NCI-H774 (cell line): Measurements from ENCODE around the gene SUN2.

ENCODE experiments used
- DNase-seq: peaks from one replicate; lab custom pipeline; 2025; lab: John Stamatoyannopoulos, UW

SUN2 gene

GRCh38 chr22:38776086-38776485 is 20.3 kb upstream of the SUN2 start:
- no peak for DNase-seq

GRCh38 chr22:38775656-38776055 is 19.9 kb upstream of the SUN2 start:
- no peak for DNase-seq

GRCh38 chr22:38774496-38775166 is 18.8 kb upstream of the SUN2 start:
- DNase-seq, result no peak

- DNase-seq, result no peak
These were observed 17.7 kb upstream of the SUN2 start for GRCh38 chr22:38773363-38773946.

GRCh38 chr22:38772623-38772873 is 16.8 kb upstream of the SUN2 start:
- DNase-seq, result no peak

GRCh38 chr22:38770257-38770949 is 14.6 kb upstream of the SUN2 start:
- no peak for DNase-seq

GRCh38 chr22:38768036-38768435 is 12.2 kb upstream of the SUN2 start:
- DNase-seq, result no peak

- no peak for DNase-seq
These were observed 11.5 kb upstream of the SUN2 start for GRCh38 chr22:38767313-38767712.

GRCh38 chr22:38766076-38766777 is 10.4 kb upstream of the SUN2 start:
- peak; percentile 18 for DNase-seq

- no peak for DNase-seq
These were observed 6.8 kb upstream of the SUN2 start for GRCh38 chr22:38762551-38762983.

- DNase-seq, result no peak
These were observed 5.7 kb upstream of the SUN2 start for GRCh38 chr22:38761202-38762162.

GRCh38 chr22:38760477-38761201 is 4.8 kb upstream of the SUN2 start:
- no peak for DNase-seq

GRCh38 chr22:38759005-38759404 is 3.2 kb upstream of the SUN2 start:
- no peak for DNase-seq

GRCh38 chr22:38758276-38758945 is 2.6 kb upstream of the SUN2 start:
- DNase-seq, result no peak

GRCh38 chr22:38757464-38757757 is 1.6 kb upstream of the SUN2 start:
- no peak for DNase-seq

GRCh38 chr22:38756711-38757463 is 1.1 kb upstream of the SUN2 start:
- no peak for DNase-seq

- DNase-seq, result no peak
These were observed 465 bp downstream of the SUN2 start for GRCh38 chr22:38755155-38755910.

- DNase-seq, result no peak
These were observed 1.0 kb downstream of the SUN2 start for GRCh38 chr22:38754751-38755154.
